Testis (tissue), 3 donors: ENCODE measurements around the gene FBXO30. TPM values are rescaled to one million over a fixed set of nuclear protein-coding genes. Genes with fewer than 3 reads are reported as not detected.

Experiments
- DNase-seq: peaks from one replicate; pipeline ENCODE4 v3.0.0-alpha.2; 2019
- H3K27ac ChIP-seq, 2 donors: fragments of 200-600 bp; sonication (generic); one replicate each; pipeline ENCODE4 v1.5.1; 2019
- H3K27me3 ChIP-seq: fragments of 200-600 bp; sonication (generic); one replicate; pipeline ENCODE4 v1.5.1; 2019
- H3K36me3 ChIP-seq: fragments of 200-600 bp; sonication (generic); one replicate; pipeline ENCODE4 v1.5.1; 2017; ENCODE audit warnings: low read depth; ENCODE audit errors: missing control alignments
- H3K4me1 ChIP-seq: fragments of 200-600 bp; sonication (generic); one replicate; pipeline ENCODE4 v1.5.1; 2019
- H3K4me3 ChIP-seq, 2 donors: fragments of 200-600 bp; sonication (generic); one replicate each; pipeline ENCODE4 v1.5.1; 2017 to 2019
- H3K9me3 ChIP-seq: fragments of 200-600 bp; sonication (generic); one replicate; pipeline ENCODE4 v1.5.1; 2017
- POLR2A ChIP-seq: fragments of 450-650 bp; IDR thresholded peaks from one replicate; pipeline ENCODE4 v1.6.1; 2017; ENCODE audit warnings: antibody characterized with exemption, mild to moderate bottlenecking, moderate library complexity
- WGBS, 2 donors: methylation state at CpG; one replicate each; pipeline ENCODE4 v1.1.5; 2018; 5-methylcytosine and 5-hydroxymethylcytosine counted together
- intact Hi-C: fragments of 100-400 bp; cut with DNase I; formaldehyde crosslinking; loops from one replicate; pipeline ENCODE4 v1.15.1; 2023; ENCODE audit warnings: low total_unique reads
- polyA plus RNA-seq: library from polyadenylated mRNA; stranded (reverse); fragments of 350-450 nt; fragmentation: Illumina TruSeq; extraction: RNeasy Lipid Tissue Mini Kit (QIAGEN cat#74804); gene quantifications from one replicate; pipeline ENCODE4 v1.2.3, GENCODE V29; 2014; ENCODE audit warnings: low read depth, low replicate concordance; ENCODE audit not compliant: insufficient read depth
- total RNA-seq, 2 donors: library from RNA; depleted of rRNA; stranded (reverse); fragments of >200 nt; gene quantifications; one replicate each; pipeline ENCODE4 v1.2.3, GENCODE V29; 2016
- TF ChIP-seq, protein P1 (sequence below), 3 experiments: fragments of 450-650 bp in 2 of 3; fragments of 200-600 bp in 1 of 3; sonication (generic) in 1 of 3; IDR thresholded peaks; one replicate each; pipeline ENCODE4 v1.5.1; 2016 to 2019; ENCODE audit warnings: antibody characterized with exemption in 3 of 3, mild to moderate bottlenecking in 2 of 3, moderate library complexity in 1 of 3

Gene FBXO30
- total and polyA plus RNA-seq, 3 donors from 2014 or later: 10.8 to 13.4 (median 11.6) TPM

DNA sequence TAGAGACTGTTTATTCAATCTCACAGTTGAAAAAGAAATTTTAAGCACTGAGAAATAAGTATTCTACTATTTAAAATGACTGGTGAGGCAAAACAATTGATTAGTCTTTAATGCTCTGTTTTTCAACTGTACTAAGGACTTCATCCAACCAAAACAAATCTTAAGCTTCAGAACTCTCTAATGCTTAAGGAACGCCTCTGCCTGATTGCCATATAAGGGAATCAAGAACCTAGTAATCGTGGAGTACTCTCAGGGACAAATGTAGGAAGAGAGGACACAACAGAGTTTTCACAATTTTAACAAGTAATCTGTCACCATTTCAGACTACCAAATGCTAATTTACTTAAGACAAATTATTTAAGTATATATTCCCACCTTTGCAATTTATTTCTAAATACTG, 16.1 kb downstream of the FBXO30 start:
- H3K9me3 ChIP-seq: no peaks in the 10 kb centered on the region
- H3K27ac ChIP-seq: no peak overlapping the region
- DNase-seq: no peak
- WGBS, 2 donors: 46 to 54% methylated on average over 2 of the region's 2 CpGs
- H3K4me3 ChIP-seq: no peak overlapping the region
- TF ChIP-seq, protein P1, sequence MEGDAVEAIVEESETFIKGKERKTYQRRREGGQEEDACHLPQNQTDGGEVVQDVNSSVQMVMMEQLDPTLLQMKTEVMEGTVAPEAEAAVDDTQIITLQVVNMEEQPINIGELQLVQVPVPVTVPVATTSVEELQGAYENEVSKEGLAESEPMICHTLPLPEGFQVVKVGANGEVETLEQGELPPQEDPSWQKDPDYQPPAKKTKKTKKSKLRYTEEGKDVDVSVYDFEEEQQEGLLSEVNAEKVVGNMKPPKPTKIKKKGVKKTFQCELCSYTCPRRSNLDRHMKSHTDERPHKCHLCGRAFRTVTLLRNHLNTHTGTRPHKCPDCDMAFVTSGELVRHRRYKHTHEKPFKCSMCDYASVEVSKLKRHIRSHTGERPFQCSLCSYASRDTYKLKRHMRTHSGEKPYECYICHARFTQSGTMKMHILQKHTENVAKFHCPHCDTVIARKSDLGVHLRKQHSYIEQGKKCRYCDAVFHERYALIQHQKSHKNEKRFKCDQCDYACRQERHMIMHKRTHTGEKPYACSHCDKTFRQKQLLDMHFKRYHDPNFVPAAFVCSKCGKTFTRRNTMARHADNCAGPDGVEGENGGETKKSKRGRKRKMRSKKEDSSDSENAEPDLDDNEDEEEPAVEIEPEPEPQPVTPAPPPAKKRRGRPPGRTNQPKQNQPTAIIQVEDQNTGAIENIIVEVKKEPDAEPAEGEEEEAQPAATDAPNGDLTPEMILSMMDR (IDR thresholded peaks at IDR 0.05): no peak
- TF ChIP-seq POLR2A: no peak
- H3K36me3 ChIP-seq: no peaks in the 10 kb centered on the region
- no peaks in the 10 kb centered on the region for H3K4me1 ChIP-seq
- intact Hi-C loops: no loop called here
- no peaks in the 10 kb centered on the region for H3K27me3 ChIP-seq

DNA sequence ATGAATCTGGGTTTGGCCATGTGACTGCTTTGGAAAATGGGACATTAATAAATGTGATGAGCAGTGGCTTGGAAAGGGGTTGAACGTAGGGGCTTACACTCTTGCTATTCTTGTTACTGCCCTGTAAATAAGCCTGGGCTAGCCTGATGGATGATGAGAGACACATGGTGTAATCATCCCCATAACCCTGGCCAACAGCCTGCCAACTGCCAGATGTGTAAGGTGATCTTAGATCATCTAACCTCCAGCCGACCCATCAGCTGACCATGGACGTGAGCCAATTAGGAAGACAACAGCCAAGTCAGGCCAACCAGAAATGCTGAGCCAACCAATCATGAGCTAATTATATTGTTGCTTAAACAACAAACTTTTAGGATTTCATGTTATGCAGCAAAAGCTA, 25.2 kb downstream of the FBXO30 start:
- Histone ChIP-seq H3K36me3 (no peaks in the 10 kb centered on the region), H3K27me3 (no peaks in the 10 kb centered on the region), H3K4me3 (no peak overlapping the region), H3K4me1 (no peaks in the 10 kb centered on the region), H3K9me3 (no peaks in the 10 kb centered on the region), H3K27ac (no peak overlapping the region)
- WGBS, 2 donors: 86 to 88% methylated on average over 3 of the region's 3 CpGs
- intact Hi-C loops: no loop called here
- TF ChIP-seq, protein P1 (IDR thresholded peaks at IDR 0.05): no peak
- no peak for TF ChIP-seq POLR2A
- DNase-seq: no peak

DNA sequence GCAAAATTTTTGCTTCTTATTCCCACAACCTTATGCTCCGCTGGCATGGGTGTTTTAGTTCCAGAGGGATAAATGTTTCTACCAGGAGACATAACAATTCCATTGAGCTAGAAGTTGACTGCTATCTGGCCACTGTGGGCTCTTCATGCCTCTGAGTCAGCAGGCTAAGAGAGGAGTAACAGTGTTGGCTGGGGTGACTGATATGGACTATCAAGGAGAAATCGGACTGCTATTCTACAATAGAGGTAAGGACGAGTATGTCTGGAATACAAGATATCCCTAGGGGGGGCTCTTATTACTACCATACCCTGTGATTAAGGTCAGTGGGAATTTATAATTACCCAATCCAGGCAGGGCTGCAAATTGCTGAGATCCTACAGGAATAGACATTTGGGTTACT, 26.9 kb downstream of the FBXO30 start:
- DNase-seq: no peak
- intact Hi-C loops: no loop called here
- Histone ChIP-seq H3K9me3 (no peaks in the 10 kb centered on the region), H3K36me3 (no peaks in the 10 kb centered on the region), H3K27me3 (no peaks in the 10 kb centered on the region), H3K27ac (no peak overlapping the region), H3K4me3 (no peak overlapping the region), H3K4me1 (no peaks in the 10 kb centered on the region)
- no peak for TF ChIP-seq POLR2A
- TF ChIP-seq, protein P1 (IDR thresholded peaks at IDR 0.05): no peak
- 82 to 90% methylated on average over 3 of the region's 3 CpGs for WGBS, 2 donors

DNA sequence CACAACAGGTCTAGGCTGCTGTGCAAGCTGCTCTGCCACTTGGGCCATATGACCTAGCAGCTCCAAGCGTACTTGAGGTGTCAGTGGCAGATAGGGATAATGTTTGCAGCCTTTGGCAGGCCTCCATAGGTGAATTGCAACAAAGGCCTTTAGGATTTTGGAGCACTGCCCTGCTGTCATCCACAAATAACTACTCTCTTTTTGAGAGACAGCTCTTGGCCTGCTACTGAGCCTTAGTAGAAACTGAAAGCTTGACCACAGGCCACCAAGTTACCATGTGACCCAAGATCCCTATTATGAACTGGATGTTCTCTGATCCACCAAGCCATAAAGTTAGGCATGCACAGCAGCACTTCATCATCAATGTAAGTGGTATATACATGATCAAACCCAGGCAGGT, 29.9 kb downstream of the FBXO30 start:
- Histone ChIP-seq H3K36me3 (no peaks in the 10 kb centered on the region), H3K9me3 (no peaks in the 10 kb centered on the region), H3K27ac (no peak overlapping the region), H3K27me3 (no peaks in the 10 kb centered on the region), H3K4me1 (no peaks in the 10 kb centered on the region), H3K4me3 (no peak overlapping the region)
- TF ChIP-seq POLR2A: no peak
- TF ChIP-seq, protein P1 (IDR thresholded peaks at IDR 0.05): no peak
- 82 to 89% methylated on average over 1 of the region's 1 CpG for WGBS, 2 donors
- DNase-seq: no peak
- intact Hi-C loops: no loop called here

DNA sequence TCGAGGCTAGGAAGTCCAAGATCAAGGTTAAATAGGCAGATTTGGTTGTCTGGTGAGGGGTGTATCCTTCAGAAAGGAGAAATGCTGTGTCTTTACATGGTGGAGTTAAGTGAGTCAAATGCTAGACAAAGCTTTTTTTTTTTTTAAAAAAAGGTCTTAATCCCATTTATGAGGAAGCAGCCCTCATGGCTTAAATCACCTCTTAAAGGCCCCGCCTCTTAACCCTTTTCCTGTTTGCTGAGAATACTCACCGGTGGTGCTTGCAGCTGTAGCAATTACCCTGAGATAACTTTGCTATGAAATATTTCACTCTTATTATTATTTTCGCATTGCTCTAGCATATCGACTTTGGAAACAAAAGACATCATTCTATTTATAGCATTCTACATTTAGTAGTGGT, 30.8 kb downstream of the FBXO30 start:
- intact Hi-C loops: no loop called here
- H3K4me1 ChIP-seq: no peaks in the 10 kb centered on the region
- no peak for DNase-seq
- no peak overlapping the region for H3K27ac ChIP-seq
- TF ChIP-seq POLR2A: no peak
- TF ChIP-seq, protein P1 (IDR thresholded peaks at IDR 0.05): no peak
- H3K27me3 ChIP-seq: no peaks in the 10 kb centered on the region
- WGBS, 2 donors: 93 to 96% methylated on average over 5 of the region's 5 CpGs
- no peak overlapping the region for H3K4me3 ChIP-seq
- H3K9me3 ChIP-seq: no peaks in the 10 kb centered on the region
- no peaks in the 10 kb centered on the region for H3K36me3 ChIP-seq
